Large intestine (tissue), 3 donors: ENCODE measurements around the gene CEP104. TPM values are rescaled to one million over a fixed set of nuclear protein-coding genes. Genes with fewer than 3 reads are reported as not detected.

Source experiments
- DNase-seq, 2 donors: peaks; one replicate each; pipeline versions ENCODE4 v3.0.0 to v3.0.0-alpha.2; 2013
- H3K27ac ChIP-seq: one replicate; pipeline ENCODE4 v1.5.1; 2013; ENCODE audit warnings: low read length
- H3K27me3 ChIP-seq: 2 replicates; pipeline ENCODE4 v1.6.1; 2013; ENCODE audit warnings: low read length; ENCODE audit not compliant: control insufficient read depth, insufficient read depth
- H3K36me3 ChIP-seq: 2 replicates; pipeline ENCODE4 v1.6.1; 2013; ENCODE audit warnings: low read length; ENCODE audit not compliant: control insufficient read depth, insufficient read depth
- H3K4me1 ChIP-seq: one replicate; pipeline ENCODE4 v1.6.1; 2013; ENCODE audit warnings: low read length; ENCODE audit not compliant: control insufficient read depth, insufficient read depth
- H3K4me3 ChIP-seq: one replicate; pipeline ENCODE4 v1.5.1; 2013; ENCODE audit warnings: low read length
- H3K9me3 ChIP-seq: one replicate; pipeline ENCODE4 v1.6.1; 2013; ENCODE audit warnings: mild to moderate bottlenecking, low read depth, low read length, moderate library complexity; ENCODE audit not compliant: control insufficient read depth
- WGBS: methylation state at CpG from one replicate; pipeline ENCODE4 v1.1.5; 2013; ENCODE audit warnings: low lambda C conversion rate; ENCODE audit not compliant: insufficient coverage; 5-methylcytosine and 5-hydroxymethylcytosine counted together
- polyA plus RNA-seq: library from polyadenylated mRNA; unstranded; fragments of 120-200 nt; gene quantifications from one replicate; pipeline ENCODE4 v1.2.1, GENCODE V29; 2013

The CEP104 gene
- polyA plus RNA-seq, 1 donor, result 31.5 TPM

GRCh38 chr1:3778590-3779264, 78.3 kb downstream of the CEP104 start:
- peaks cover 25% of the 10 kb centered on the region for H3K4me1 ChIP-seq
- H3K9me3 ChIP-seq, result peaks cover 2% of the 10 kb centered on the region
- WGBS, result no CpG with 5 or more reads among the region's 14 CpGs
- H3K4me3 ChIP-seq, result no peak overlapping the region
- peaks cover 45% of the 10 kb centered on the region for H3K36me3 ChIP-seq
- no peak for DNase-seq
- H3K27ac ChIP-seq, result no peak overlapping the region
- H3K27me3 ChIP-seq, result no peaks in the 10 kb centered on the region

GRCh38 chr1:3777647-3778589, 79.1 kb downstream of the CEP104 start:
- no peak overlapping the region for H3K4me3 ChIP-seq
- peaks cover 2% of the 10 kb centered on the region for H3K9me3 ChIP-seq
- no CpG with 5 or more reads among the region's 20 CpGs for WGBS
- peaks cover 39% of the 10 kb centered on the region for H3K36me3 ChIP-seq
- H3K27me3 ChIP-seq, result no peaks in the 10 kb centered on the region
- no peak overlapping the region for H3K27ac ChIP-seq
- H3K4me1 ChIP-seq, result peaks cover 30% of the 10 kb centered on the region
- peak in 1 of 2 donors; percentile 9 for DNase-seq

GRCh38 chr1:3777078-3777547, 79.9 kb downstream of the CEP104 start:
- no peaks in the 10 kb centered on the region for H3K27me3 ChIP-seq
- peaks cover 2% of the 10 kb centered on the region for H3K9me3 ChIP-seq
- DNase-seq, result no peak
- no CpG with 5 or more reads among the region's 10 CpGs for WGBS
- no peak overlapping the region for H3K27ac ChIP-seq
- H3K36me3 ChIP-seq, result peaks cover 31% of the 10 kb centered on the region
- peaks cover 30% of the 10 kb centered on the region for H3K4me1 ChIP-seq
- no peak overlapping the region for H3K4me3 ChIP-seq

- WGBS, result no CpG with 5 or more reads among the region's 21 CpGs
- DNase-seq, result peak in 1 of 2 donors; percentile 22
Measured at GRCh38 chr1:3776231-3776961, 80.6 kb downstream of the CEP104 start.

GRCh38 chr1:3775490-3776230, 81.4 kb downstream of the CEP104 start:
- no peaks in the 10 kb centered on the region for H3K9me3 ChIP-seq
- peak overlapping the region; percentile 48 for H3K27ac ChIP-seq
- WGBS, result 13% methylated on average over 3 of the region's 27 CpGs
- H3K4me3 ChIP-seq, result no peak overlapping the region
- H3K4me1 ChIP-seq, result peaks cover 40% of the 10 kb centered on the region
- peak; percentile 80 to 86 for DNase-seq
- H3K27me3 ChIP-seq, result no peaks in the 10 kb centered on the region
- H3K36me3 ChIP-seq, result peaks cover 16% of the 10 kb centered on the region

More at GRCh38 chr1:3776231-3776961, 80.6 kb downstream of the CEP104 start:
- Histone ChIP-seq H3K27ac (peak overlapping the region; percentile 1), H3K27me3 (no peaks in the 10 kb centered on the region), H3K36me3 (peaks cover 24% of the 10 kb centered on the region), H3K4me1 (peaks cover 34% of the 10 kb centered on the region), H3K4me3 (no peak overlapping the region), H3K9me3 (peaks cover 2% of the 10 kb centered on the region)

- H3K36me3 ChIP-seq, result peaks cover 10% of the 10 kb centered on the region
- no peak overlapping the region for H3K4me3 ChIP-seq
- peaks cover 40% of the 10 kb centered on the region for H3K4me1 ChIP-seq
- H3K9me3 ChIP-seq, result no peaks in the 10 kb centered on the region
- H3K27ac ChIP-seq, result peak overlapping the region; percentile 48
- H3K27me3 ChIP-seq, result no peaks in the 10 kb centered on the region
- DNase-seq, result peak in 1 of 2 donors; percentile 7
- no CpG with 5 or more reads among the region's 17 CpGs for WGBS
Measured at GRCh38 chr1:3774946-3775489, 82.0 kb downstream of the CEP104 start.

- no peaks in the 10 kb centered on the region for H3K27me3 ChIP-seq
- H3K4me1 ChIP-seq, result peaks cover 40% of the 10 kb centered on the region
- peak overlapping the region; percentile 70 for H3K4me3 ChIP-seq
- H3K36me3 ChIP-seq, result peaks cover 5% of the 10 kb centered on the region
- no CpG with 5 or more reads among the region's 19 CpGs for WGBS
- peak overlapping the region; percentile 96 for H3K27ac ChIP-seq
- no peaks in the 10 kb centered on the region for H3K9me3 ChIP-seq
- no peak for DNase-seq
Measured at GRCh38 chr1:3774276-3774945, 82.6 kb downstream of the CEP104 start.

GRCh38 chr1:3773572-3774275, 83.3 kb downstream of the CEP104 start:
- Histone ChIP-seq H3K4me1 (peaks cover 40% of the 10 kb centered on the region), H3K36me3 (peaks cover 4% of the 10 kb centered on the region), H3K27ac (peak overlapping the region; percentile 96), H3K27me3 (no peaks in the 10 kb centered on the region), H3K4me3 (peak overlapping the region; percentile 70), H3K9me3 (no peaks in the 10 kb centered on the region)
- DNase-seq, result no peak
- WGBS, result no CpG with 5 or more reads among the region's 16 CpGs
